Heart left ventricle (tissue), 13 donors: Measurements from ENCODE around the gene CELF4.

Experiments
- POLR2A ChIP-seq, 2 donors: fragments of 450-650 bp; IDR thresholded peaks; one replicate each; pipeline ENCODE4 v1.6.1; 2017; ENCODE audit warnings: antibody characterized with exemption in 2 of 2, mild to moderate bottlenecking in 2 of 2, moderate library complexity in 2 of 2
- TF ChIP-seq, protein P1 (sequence below), 12 donors: fragments of 200-600 bp; sonication (generic) in 4 of 12; IDR thresholded peaks; one replicate each; pipeline versions ENCODE4 v1.5.0 to v1.8.0; 2018 to 2022; ENCODE audit warnings: antibody characterized with exemption in 12 of 12, mild to moderate bottlenecking in 5 of 12
- donor health status: ischemic (EF 13 %, LVEDD 7.1; RV severe dilation, severe dysfunction).
- donor health status: DM: no; HTN: yes; CAD: no.
- donor health status: DM: no; HTN: no; CAD: no.
- donor health status: ischemic (EF 25% LVEDD 6.9; RV normal size, moderate dysfunction).
- donor health status: ischemic (EF 25% LVEDD 5.7; RV mildly dilated, moderate dysfunction).
- donor health status: ischemic (EF 35%, LVEDD 5.7; RV mildly dilated, moderate dysfunction).
- donor health status: nonischemic (EF 11% LVEDD 7.7; RV severe dilation, severe dysfunction).
- donor health status: DM: yes; HTN: yes; CAD: no.
- donor health status: PGD.
- donor health status: ischemic (EF 29% LVEDD 5.4; RV normal size, mild dysfunction).
- donor health status: nonischemic (EF 23%, LVEDD 6.1; RV moderate dilation, normal function).

DNA sequence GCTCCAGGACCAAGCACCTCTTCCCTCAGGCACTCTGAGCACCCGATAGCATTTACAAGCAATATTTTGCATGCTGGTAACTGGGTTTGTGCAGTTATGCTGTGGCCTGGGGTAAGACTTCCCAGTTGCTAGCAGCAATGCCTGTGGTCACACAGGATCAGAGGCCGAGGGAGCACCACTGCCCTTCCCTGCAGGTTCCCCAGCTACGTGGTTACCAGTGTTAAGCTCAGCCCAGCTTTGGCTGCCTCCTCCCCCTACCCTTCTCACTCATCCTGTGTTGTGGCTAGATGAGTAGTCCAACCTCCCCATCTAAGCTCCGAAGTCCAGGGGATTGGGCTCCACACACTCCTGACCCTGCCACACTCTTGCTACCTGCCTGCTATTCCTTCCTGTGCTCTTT, 141.1 kb downstream of the CELF4 start:
- TF ChIP-seq, protein P1, sequence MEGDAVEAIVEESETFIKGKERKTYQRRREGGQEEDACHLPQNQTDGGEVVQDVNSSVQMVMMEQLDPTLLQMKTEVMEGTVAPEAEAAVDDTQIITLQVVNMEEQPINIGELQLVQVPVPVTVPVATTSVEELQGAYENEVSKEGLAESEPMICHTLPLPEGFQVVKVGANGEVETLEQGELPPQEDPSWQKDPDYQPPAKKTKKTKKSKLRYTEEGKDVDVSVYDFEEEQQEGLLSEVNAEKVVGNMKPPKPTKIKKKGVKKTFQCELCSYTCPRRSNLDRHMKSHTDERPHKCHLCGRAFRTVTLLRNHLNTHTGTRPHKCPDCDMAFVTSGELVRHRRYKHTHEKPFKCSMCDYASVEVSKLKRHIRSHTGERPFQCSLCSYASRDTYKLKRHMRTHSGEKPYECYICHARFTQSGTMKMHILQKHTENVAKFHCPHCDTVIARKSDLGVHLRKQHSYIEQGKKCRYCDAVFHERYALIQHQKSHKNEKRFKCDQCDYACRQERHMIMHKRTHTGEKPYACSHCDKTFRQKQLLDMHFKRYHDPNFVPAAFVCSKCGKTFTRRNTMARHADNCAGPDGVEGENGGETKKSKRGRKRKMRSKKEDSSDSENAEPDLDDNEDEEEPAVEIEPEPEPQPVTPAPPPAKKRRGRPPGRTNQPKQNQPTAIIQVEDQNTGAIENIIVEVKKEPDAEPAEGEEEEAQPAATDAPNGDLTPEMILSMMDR (IDR thresholded peaks at IDR 0.05), result no peak
- TF ChIP-seq POLR2A (IDR thresholded peaks at IDR 0.05), result no peak
